Neural crest cell (in vitro differentiated cells): ENCODE measurements around the gene ELF2. TPM values are rescaled to one million over a fixed set of nuclear protein-coding genes. Genes with fewer than 3 reads are reported as not detected.
"Not testable (repeated sequence)": the region's sequence is repeated elsewhere in the genome, so short reads cannot be mapped to it uniquely, and the experiment has no call there.

Experiments
- DNase-seq: peaks from one replicate; pipeline ENCODE4 v3.0.0; 2021; ENCODE audit warnings: low read depth, mixed read lengths, low spot score
- H3K27ac Mint-ChIP-seq: one replicate; pipeline ENCODE4 v1.8.0; 2021; ENCODE audit warnings: mild to moderate bottlenecking, mixed read lengths; ENCODE audit not compliant: unreplicated experiment
- H3K27me3 Mint-ChIP-seq: 2 replicates; pipeline ENCODE4 v1.8.0; 2021; ENCODE audit warnings: low read depth, mild to moderate bottlenecking, mixed read lengths
- H3K36me3 Mint-ChIP-seq: 2 replicates; pipeline ENCODE4 v1.8.0; 2021; ENCODE audit warnings: low read depth, mild to moderate bottlenecking, mixed read lengths
- H3K4me1 Mint-ChIP-seq: 2 replicates; pipeline ENCODE4 v1.8.0; 2021; ENCODE audit warnings: mixed read lengths
- H3K4me3 Mint-ChIP-seq: one replicate; pipeline ENCODE4 v1.8.0; 2021; ENCODE audit warnings: mild to moderate bottlenecking, mixed read lengths
- H3K9me3 Mint-ChIP-seq: 2 replicates; pipeline ENCODE4 v1.8.0; 2021; ENCODE audit warnings: mixed read lengths
- CTCF ChIP-seq: fragments of 200-600 bp; sonication (generic); conservative IDR thresholded peaks from 2 replicates; pipeline ENCODE4 v1.5.0; 2021; ENCODE audit warnings: antibody characterized with exemption, mild to moderate bottlenecking
- total RNA-seq: library from RNA; stranded (reverse); gene quantifications from 2 replicates; pipeline ENCODE4 v1.2.1, GENCODE V29; 2021

Gene ELF2
- total RNA-seq, 1 donor from 2014 or later: 39.4 TPM

- peaks cover 53% of the 10 kb centered on the region for H3K4me1 Mint-ChIP-seq
Measured at GRCh38 chr4:139015948-139016471, 161.0 kb downstream of the ELF2 start.

GRCh38 chr4:139015269-139015947 is 161.6 kb downstream of the ELF2 start, which contains the start of gene NOCT:
Gene NOCT, plus strand, starts transcription at chr4:139015781. Its CDS starts 201 bp downstream, at chr4:139015982.
- peak within 1 kb of the TSS; percentile 98 for H3K4me3 Mint-ChIP-seq
- H3K27me3 Mint-ChIP-seq: no peaks in the 10 kb centered on the region
- peak within 1 kb of the TSS; percentile 100 for H3K27ac Mint-ChIP-seq
- TF ChIP-seq CTCF: peak; percentile 16
- no peaks in the 10 kb centered on the region for H3K9me3 Mint-ChIP-seq
- no peaks in the 10 kb centered on the region for H3K36me3 Mint-ChIP-seq
- peak; percentile 79 for DNase-seq
- H3K4me1 Mint-ChIP-seq: peaks cover 51% of the 10 kb centered on the region

More at GRCh38 chr4:139015948-139016471, 161.0 kb downstream of the ELF2 start:
- no peak for TF ChIP-seq CTCF
- H3K9me3 Mint-ChIP-seq: no peaks in the 10 kb centered on the region
- DNase-seq: no peak
- H3K27ac Mint-ChIP-seq: peak overlapping the region; percentile 98
- no peaks in the 10 kb centered on the region for H3K36me3 Mint-ChIP-seq
- no peaks in the 10 kb centered on the region for H3K27me3 Mint-ChIP-seq
- peak overlapping the region; percentile 98 for H3K4me3 Mint-ChIP-seq

GRCh38 chr4:139014371-139015268 is 162.4 kb downstream of the ELF2 start:
- H3K4me3 Mint-ChIP-seq: peak overlapping the region; percentile 95
- no peaks in the 10 kb centered on the region for H3K9me3 Mint-ChIP-seq
- DNase-seq: no peak
- no peaks in the 10 kb centered on the region for H3K27me3 Mint-ChIP-seq
- H3K36me3 Mint-ChIP-seq: no peaks in the 10 kb centered on the region
- TF ChIP-seq CTCF: no peak
- peaks cover 43% of the 10 kb centered on the region for H3K4me1 Mint-ChIP-seq
- H3K27ac Mint-ChIP-seq: peak overlapping the region; percentile 100

GRCh38 chr4:139011225-139011950 is 165.6 kb downstream of the ELF2 start:
- H3K27me3 Mint-ChIP-seq: no peaks in the 10 kb centered on the region
- H3K4me3 Mint-ChIP-seq: peak overlapping the region; percentile 1
- no peak for DNase-seq
- peaks cover 22% of the 10 kb centered on the region for H3K4me1 Mint-ChIP-seq
- H3K9me3 Mint-ChIP-seq: no peaks in the 10 kb centered on the region
- H3K27ac Mint-ChIP-seq: no peak overlapping the region
- TF ChIP-seq CTCF: no peak
- peaks cover 3% of the 10 kb centered on the region for H3K36me3 Mint-ChIP-seq

GRCh38 chr4:139009702-139010101 is 167.3 kb downstream of the ELF2 start:
- peaks cover 12% of the 10 kb centered on the region for H3K4me1 Mint-ChIP-seq
- H3K36me3 Mint-ChIP-seq: peaks cover 3% of the 10 kb centered on the region
- no peaks in the 10 kb centered on the region for H3K9me3 Mint-ChIP-seq
- TF ChIP-seq CTCF: no peak
- H3K4me3 Mint-ChIP-seq: no peak overlapping the region
- H3K27ac Mint-ChIP-seq: no peak overlapping the region
- no peaks in the 10 kb centered on the region for H3K27me3 Mint-ChIP-seq
- no peak for DNase-seq

GRCh38 chr4:139008278-139008677 is 168.7 kb downstream of the ELF2 start:
- H3K4me3 Mint-ChIP-seq, H3K9me3 Mint-ChIP-seq, H3K4me1 Mint-ChIP-seq, H3K27me3 Mint-ChIP-seq, DNase-seq, H3K36me3 Mint-ChIP-seq, H3K27ac Mint-ChIP-seq: not testable (repeated sequence)
